ENCODE results near the gene CABLES1. TPM values are rescaled to one million over a fixed set of nuclear protein-coding genes. Genes with fewer than 3 reads are reported as not detected.

CABLES1 gene
- total and polyA plus RNA-seq, 2 of the 8 experiments (the other 6 are each of a cell fraction or from before 2014, with no cell fraction given) = 9.2 to 26.4 TPM

DNA sequence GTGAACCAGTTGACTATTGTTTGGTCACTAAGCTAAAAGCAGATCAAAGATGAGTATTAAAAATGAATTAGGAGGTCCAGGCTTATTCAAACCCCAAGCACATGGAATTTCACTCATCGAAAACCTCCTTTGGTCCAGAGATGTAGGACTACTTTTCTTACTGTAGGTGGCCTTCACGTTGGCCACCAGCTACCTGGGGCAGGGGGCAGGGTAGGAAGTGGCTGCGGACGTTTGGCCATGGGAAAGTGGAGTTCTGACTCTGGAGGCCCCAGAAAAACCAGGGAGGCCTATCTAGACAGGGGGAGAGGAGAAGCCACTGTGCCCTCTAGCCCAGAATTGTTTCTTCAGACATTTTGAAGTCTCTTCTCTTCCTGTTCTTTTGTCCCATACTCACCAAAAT is 31.8 kb upstream of the CABLES1 start:
- H2BK5ac ChIP-seq (ENCODE audit: low read depth, low read length) = no peak overlapping the region
- no peak overlapping the region for H3K14ac ChIP-seq (ENCODE audit: insufficient read length)
- H3K79me2 ChIP-seq (ENCODE audit: control insufficient read depth in 1 of 2, insufficient read depth in 2 of 2, low read length in 2 of 2) = no peaks in the 10 kb centered on the region
- no peaks in the 10 kb centered on the region for H3K27me3 ChIP-seq (replicated peaks in 1 of 4; ENCODE audit: control insufficient read depth in 3 of 4, extremely low read depth in 1 of 4, insufficient read depth in 3 of 4, low read length in 3 of 4)
- no peaks in the 10 kb centered on the region for H4K20me1 ChIP-seq (replicated peaks in 1 of 2; ENCODE audit: control insufficient read depth in 1 of 2, insufficient read depth in 2 of 2, low read length in 2 of 2)
- no peak overlapping the region for H3K27ac ChIP-seq (ENCODE audit: low read depth, low read length)
- H4K8ac ChIP-seq (ENCODE audit: extremely low read depth, insufficient read depth, low read length) = no peak overlapping the region
- H2AFZ ChIP-seq (ENCODE audit: low read length) = no peak overlapping the region
- CTCF ChIA-PET (ENCODE audit: partially characterized antibody) = interaction anchor here (0.6 to 1.5 kb wide), 4 partner anchors 17 to 1521 kb away, joined by 3 to 4 read pairs (median 3); no protein-coding TSS in a partner anchor
- H3K36me3 ChIP-seq (ENCODE audit: control insufficient read depth in 2 of 4, insufficient read depth in 4 of 4, low read length in 3 of 4) = no peaks in the 10 kb centered on the region
- no peak for DNase-seq (ENCODE audit: low read depth in 1 of 2, low spot score in 2 of 2)
- H2AK5ac ChIP-seq (ENCODE audit: low read depth, low read length) = no peak overlapping the region
- H3K56ac ChIP-seq (replicated peaks; ENCODE audit: insufficient read length, low read depth, low read length) = no peak overlapping the region
- WGBS, 2 experiments (ENCODE audit: extremely low coverage in 1 of 2, insufficient coverage in 1 of 2, insufficient read length in 1 of 2, insufficient replicate concordance in 2 of 2, low coverage in 1 of 2, low lambda C conversion rate in 2 of 2, missing lambda C conversion rate in 1 of 2) = 84% methylated on average over 4 of the region's 4 CpGs; no CpG with 5 or more reads in 1 of the 2 experiments
- H3K23ac ChIP-seq (ENCODE audit: insufficient read length) = no peak overlapping the region
- H2BK120ac ChIP-seq (replicated peaks; ENCODE audit: low read depth, low read length) = no peak overlapping the region
- H4K91ac ChIP-seq (replicated peaks; ENCODE audit: insufficient read length, low read length) = no peak overlapping the region
- no peaks in the 10 kb centered on the region for H3K79me1 ChIP-seq (ENCODE audit: low read depth, low read length)
- H3K4me3 ChIP-seq (ENCODE audit: extremely low read depth in 1 of 4, insufficient read depth in 2 of 4, low read depth in 3 of 4, low read length in 4 of 4) = no peak overlapping the region
- no peaks in the 10 kb centered on the region; a peak in 1 of 4 replicates for H3K9me3 ChIP-seq (ENCODE audit: insufficient read depth in 2 of 2, low read depth in 1 of 2, low read length in 1 of 2)
- H3K18ac ChIP-seq (ENCODE audit: extremely low read depth, low read length) = no peak overlapping the region
- no peak overlapping the region for H3K4ac ChIP-seq (replicated peaks; ENCODE audit: insufficient read length, low read depth, low read length)
- H2BK20ac ChIP-seq (ENCODE audit: low read length) = no peak overlapping the region
- no peak for FAIRE-seq
- peaks cover 0 to 4% (median 0%) of the 10 kb centered on the region in 4 experiments; a peak in 1 of 7 replicates for H3K4me1 ChIP-seq (replicated peaks in 1 of 4; ENCODE audit: control insufficient read depth in 3 of 4, insufficient read depth in 4 of 4, low read length in 3 of 4)
- no peak overlapping the region for H4K5ac ChIP-seq (ENCODE audit: insufficient read length, low read depth, low read length)
- H3K23me2 ChIP-seq (ENCODE audit: low read depth, low read length) = no peaks in the 10 kb centered on the region; the same call in 1 of the 2 replicates
- H3K9ac ChIP-seq (replicated peaks in 1 of 4; ENCODE audit: extremely low read depth in 1 of 4, low read depth in 3 of 4, low read length in 3 of 4) = no peak overlapping the region
- H2BK12ac ChIP-seq (ENCODE audit: low read depth, low read length) = no peak overlapping the region
- H3K4me2 ChIP-seq (ENCODE audit: insufficient read depth in 1 of 2, low read depth in 2 of 2, low read length in 2 of 2) = no peak overlapping the region
- POLR2A ChIA-PET (ENCODE audit: partially characterized antibody) = interaction anchor here (1.0 kb wide), 1 partner anchor 9 kb away, joined by 3 read pairs; no protein-coding TSS in a partner anchor
- H2BK15ac ChIP-seq (ENCODE audit: low read length) = no peak overlapping the region
- TF ChIP-seq TCF12 (IDR thresholded peaks at IDR 0.05; ENCODE audit: low read depth, low read length) (no peak), MAFK (IDR thresholded peaks at IDR 0.05; ENCODE audit: low read depth, low read length) (no peak), RFX5 (IDR thresholded peaks at IDR 0.05; ENCODE audit: borderline replicate concordance, low read depth, low read length) (no peak), SRF (IDR thresholded peaks at IDR 0.05; ENCODE audit: low read depth, low read length) (no peak), TAF7 (optimal IDR thresholded peaks at IDR 0.05; ENCODE audit: borderline replicate concordance, low read depth, low read length) (no peak), KDM4A (IDR thresholded peaks at IDR 0.05; ENCODE audit: low read depth, low read length, severe bottlenecking) (no peak), ASH2L (IDR thresholded peaks at IDR 0.05; ENCODE audit: low read length) (no peak), CEBPB (IDR thresholded peaks at IDR 0.05; ENCODE audit: low read depth, low read length) (no peak)
- TF ChIP-seq, protein P1, sequence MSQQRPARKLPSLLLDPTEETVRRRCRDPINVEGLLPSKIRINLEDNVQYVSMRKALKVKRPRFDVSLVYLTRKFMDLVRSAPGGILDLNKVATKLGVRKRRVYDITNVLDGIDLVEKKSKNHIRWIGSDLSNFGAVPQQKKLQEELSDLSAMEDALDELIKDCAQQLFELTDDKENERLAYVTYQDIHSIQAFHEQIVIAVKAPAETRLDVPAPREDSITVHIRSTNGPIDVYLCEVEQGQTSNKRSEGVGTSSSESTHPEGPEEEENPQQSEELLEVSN (IDR thresholded peaks at IDR 0.05) = no peak
- TF ChIP-seq, protein P2, sequence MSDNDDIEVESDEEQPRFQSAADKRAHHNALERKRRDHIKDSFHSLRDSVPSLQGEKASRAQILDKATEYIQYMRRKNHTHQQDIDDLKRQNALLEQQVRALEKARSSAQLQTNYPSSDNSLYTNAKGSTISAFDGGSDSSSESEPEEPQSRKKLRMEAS (IDR thresholded peaks at IDR 0.05) = no peak
- TF ChIP-seq, protein P3, sequence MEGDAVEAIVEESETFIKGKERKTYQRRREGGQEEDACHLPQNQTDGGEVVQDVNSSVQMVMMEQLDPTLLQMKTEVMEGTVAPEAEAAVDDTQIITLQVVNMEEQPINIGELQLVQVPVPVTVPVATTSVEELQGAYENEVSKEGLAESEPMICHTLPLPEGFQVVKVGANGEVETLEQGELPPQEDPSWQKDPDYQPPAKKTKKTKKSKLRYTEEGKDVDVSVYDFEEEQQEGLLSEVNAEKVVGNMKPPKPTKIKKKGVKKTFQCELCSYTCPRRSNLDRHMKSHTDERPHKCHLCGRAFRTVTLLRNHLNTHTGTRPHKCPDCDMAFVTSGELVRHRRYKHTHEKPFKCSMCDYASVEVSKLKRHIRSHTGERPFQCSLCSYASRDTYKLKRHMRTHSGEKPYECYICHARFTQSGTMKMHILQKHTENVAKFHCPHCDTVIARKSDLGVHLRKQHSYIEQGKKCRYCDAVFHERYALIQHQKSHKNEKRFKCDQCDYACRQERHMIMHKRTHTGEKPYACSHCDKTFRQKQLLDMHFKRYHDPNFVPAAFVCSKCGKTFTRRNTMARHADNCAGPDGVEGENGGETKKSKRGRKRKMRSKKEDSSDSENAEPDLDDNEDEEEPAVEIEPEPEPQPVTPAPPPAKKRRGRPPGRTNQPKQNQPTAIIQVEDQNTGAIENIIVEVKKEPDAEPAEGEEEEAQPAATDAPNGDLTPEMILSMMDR (IDR thresholded peaks at IDR 0.05; ENCODE audit: control extremely low read depth in 1 of 3, insufficient read depth in 1 of 3, low read depth in 1 of 3, low read length in 3 of 3) = no peak
